Daoy (cell line): ENCODE results near the gene F5. TPM values are rescaled to one million over a fixed set of nuclear protein-coding genes. Genes with fewer than 3 reads are reported as not detected.
A peak's percentile ranks its signal among the peaks of the same experiment; 100 is the strongest.
"Not testable (repeated sequence)": the region's sequence is repeated elsewhere in the genome, so short reads cannot be mapped to it uniquely, and the experiment has no call there.

Source experiments
- DNase-seq: peaks from one replicate; pipeline ENCODE4 v3.0.0-alpha.2; 2015; ENCODE audit warnings: low read depth
- total RNA-seq: library from RNA; depleted of rRNA; stranded (reverse); fragments of >200 nt; shearing (Covaris generic); gene quantifications from 2 replicates; pipeline ENCODE4 v1.2.3, GENCODE V29; 2014

The F5 gene
- total RNA-seq, 1 experiment from 2014 or later: not detected

GRCh38 chr1:169511316-169512005 lies 74.8 kb downstream of the F5 start:
- peak; percentile 51 for DNase-seq

GRCh38 chr1:169510060-169510459 lies 76.2 kb downstream of the F5 start:
- DNase-seq: no peak

GRCh38 chr1:169509354-169509753 lies 76.9 kb downstream of the F5 start:
- DNase-seq: no peak

GRCh38 chr1:169508432-169509338 lies 77.6 kb downstream of the F5 start:
- no peak for DNase-seq

DNA sequence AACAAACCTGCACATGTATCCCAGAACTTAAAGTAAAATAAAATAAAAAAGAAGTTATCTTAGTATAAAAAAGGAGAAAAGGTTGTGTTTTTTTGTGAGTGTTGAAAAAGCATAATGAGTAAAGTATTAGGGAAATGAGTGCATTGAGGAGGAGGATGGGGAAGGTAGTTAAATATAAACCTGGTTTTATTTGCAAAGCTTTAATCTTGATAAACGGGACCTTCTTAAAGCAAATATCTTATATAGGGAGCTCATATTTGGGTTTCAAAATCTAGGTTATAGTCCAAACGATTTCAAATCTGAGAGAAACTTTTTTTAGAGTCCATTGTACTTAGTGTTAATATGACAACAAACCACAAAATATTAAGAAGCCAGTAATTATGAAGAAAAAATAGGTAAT lies 78.9 kb downstream of the F5 start:
- DNase-seq: no peak

DNA sequence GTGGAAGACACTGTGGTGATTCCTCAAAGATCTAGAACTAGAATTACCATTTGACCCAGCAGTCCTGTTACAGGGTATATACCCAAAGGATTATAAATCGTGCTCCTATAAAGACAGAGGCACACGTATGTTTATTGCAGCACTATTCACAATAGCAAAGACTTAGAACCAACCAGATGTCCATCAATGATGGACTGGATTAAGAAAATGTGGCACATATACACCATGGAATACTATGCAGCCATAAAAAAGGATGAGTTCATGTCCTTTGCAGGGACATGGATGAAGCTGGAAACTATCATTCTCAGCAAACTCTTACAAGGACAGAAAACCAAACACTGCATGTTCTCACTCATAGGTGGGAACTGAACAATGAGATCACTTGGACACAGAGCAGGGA lies 82.7 kb downstream of the F5 start:
- DNase-seq: not testable (repeated sequence)

GRCh38 chr1:169499807-169500206 lies 86.5 kb downstream of the F5 start:
- no peak for DNase-seq

GRCh38 chr1:169497317-169497716 lies 89.0 kb downstream of the F5 start:
- no peak for DNase-seq

- DNase-seq: no peak
Observed at GRCh38 chr1:169495916-169496315, 90.4 kb downstream of the F5 start.

DNA sequence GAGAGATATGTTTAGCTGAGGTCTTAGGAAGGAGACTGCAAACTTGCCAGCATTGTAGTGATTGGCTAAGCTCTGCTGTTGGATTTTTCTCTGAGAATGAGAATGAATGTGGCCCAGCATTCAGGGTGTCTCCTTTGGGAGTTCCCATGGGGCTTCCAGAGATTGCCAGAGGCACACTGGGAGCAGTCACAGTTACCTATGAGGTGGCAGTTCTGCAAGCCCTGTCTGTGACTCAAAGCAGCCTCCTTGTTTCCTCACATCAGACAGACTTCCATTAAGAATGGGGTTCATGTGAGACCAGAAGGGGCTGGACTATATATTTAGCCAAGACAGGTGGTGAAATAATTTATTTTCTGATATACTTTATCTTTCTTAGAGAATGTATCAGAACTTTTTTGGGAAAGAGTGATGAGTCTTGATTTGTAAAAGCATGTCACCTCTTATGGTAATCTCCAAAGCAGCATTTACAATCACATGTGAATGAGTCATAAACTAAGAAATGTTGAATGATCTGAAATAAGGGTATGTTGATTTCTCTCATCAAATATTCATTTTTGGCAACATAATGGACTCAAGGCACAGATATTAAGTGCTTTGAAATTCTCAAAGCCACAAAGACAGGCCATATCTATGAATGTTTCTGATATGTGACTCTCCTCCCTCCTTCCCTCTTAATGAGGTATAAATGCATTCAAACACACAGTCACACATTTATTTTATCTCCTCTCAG lies 91.1 kb downstream of the F5 start:
- DNase-seq: no peak

GRCh38 chr1:169494343-169494742 lies 91.9 kb downstream of the F5 start:
- DNase-seq: no peak

DNA sequence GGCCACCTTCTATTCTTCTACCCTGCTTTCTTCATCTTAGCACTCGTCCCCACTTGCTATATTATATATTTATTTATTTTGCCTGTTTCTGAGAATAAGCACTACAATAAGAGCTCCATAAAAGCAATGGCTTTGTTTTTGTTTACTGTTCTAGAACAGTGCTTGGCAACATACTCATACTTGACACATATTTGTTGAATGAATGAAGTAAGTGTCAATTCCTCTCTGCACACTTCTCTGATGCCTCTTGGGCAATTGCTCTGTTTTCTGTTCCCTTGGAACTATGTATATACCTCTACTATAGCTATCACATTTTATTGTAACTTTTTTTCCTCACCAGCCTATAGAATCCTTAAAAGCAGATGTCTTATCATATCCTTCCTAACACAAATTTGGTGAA lies 93.0 kb downstream of the F5 start:
- DNase-seq: no peak

DNA sequence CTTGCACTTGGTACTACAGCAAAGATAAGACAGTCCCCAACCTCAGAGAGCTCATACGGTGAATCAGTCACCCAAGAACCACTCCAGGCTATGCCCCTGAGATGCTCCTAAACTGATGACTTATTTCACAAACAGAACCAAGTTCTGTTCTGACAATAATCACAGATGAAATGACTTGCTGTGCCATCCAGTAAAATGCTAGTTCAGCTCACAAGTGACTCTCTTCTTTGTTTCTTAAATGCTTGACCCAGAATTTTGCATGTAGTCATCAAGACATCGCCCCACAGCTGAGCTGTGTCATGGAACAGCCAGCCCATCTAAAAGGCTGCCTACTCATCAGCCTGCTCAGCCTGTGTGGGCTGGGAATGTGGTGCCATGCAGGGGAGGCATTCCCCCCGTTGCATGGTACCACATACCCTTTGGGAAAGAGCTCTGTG lies 94.4 kb downstream of the F5 start:
- no peak for DNase-seq

- no peak for DNase-seq
Observed at GRCh38 chr1:169488157-169488556, 98.1 kb downstream of the F5 start.

- no peak for DNase-seq
Observed at GRCh38 chr1:169487561-169487960, 98.7 kb downstream of the F5 start.

DNA sequence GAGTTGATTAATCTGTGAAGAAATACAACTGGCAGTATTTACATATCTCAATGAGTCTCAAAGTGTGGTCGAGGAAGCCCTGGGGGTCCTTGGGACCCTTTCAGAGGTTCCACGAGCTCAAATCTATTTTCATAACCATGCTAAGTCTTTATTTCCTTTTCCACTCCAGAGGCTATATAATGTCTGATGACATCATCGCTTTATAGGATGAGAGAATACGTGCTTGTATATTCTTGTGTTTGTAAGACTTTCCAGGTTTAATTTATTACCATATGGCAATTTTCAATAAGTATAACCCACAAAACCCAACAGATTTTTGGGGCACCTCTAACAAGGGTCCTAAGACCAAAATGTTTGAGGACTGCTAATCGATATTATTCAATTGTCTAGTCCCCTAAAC lies 99.1 kb downstream of the F5 start:
- DNase-seq: no peak

- peak; percentile 38 for DNase-seq
Observed at GRCh38 chr1:169486281-169487051, 99.8 kb downstream of the F5 start.

DNA sequence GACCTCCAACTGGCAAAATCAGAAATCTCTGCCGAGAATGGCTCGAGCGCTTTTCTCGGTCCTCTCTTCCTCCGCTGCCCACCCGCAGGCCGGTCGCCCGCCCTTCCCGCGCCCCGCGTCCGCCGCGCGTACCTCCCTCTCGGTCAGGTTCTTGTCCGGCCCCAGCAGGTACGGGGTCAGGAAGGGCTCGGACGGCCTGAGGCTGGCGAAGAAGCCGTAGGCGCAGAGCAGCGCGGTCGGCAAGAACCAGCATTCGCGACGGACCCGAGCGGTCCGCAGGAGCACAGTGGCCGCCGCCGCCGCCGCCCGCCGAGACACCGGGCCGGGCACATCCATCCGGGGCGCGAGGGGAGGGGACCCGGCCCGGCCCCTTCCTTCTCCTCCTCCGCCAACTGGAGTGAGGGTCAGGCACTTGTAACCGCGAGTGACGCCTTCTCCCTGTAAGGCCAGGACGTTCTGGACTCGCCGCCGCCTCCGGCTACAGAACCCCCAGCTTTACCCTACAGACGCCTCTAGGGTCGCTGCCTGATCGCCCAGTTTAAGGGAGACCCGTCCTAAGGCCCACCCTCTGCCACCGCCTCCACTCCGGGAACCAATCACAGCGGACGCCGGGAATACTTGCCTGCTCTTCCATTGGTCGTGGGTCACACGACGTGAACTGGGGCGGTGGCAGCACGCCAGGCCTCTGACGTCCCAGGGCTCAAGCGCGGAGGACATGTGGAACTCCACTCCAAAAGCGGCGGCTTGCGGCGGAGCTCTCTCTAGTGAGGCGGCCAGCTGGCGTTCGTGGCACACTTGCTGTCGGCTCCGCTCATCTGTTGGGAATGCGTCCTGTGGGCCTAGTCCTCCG lies 100.6 kb downstream of the F5 start, which contains the start of gene SLC19A2:
Gene SLC19A2, minus strand, starts transcription at position 514 of the 850 bp plus-strand sequence. Its CDS starts 178 bp downstream, at position 336.
- DNase-seq: peak; percentile 100

DNA sequence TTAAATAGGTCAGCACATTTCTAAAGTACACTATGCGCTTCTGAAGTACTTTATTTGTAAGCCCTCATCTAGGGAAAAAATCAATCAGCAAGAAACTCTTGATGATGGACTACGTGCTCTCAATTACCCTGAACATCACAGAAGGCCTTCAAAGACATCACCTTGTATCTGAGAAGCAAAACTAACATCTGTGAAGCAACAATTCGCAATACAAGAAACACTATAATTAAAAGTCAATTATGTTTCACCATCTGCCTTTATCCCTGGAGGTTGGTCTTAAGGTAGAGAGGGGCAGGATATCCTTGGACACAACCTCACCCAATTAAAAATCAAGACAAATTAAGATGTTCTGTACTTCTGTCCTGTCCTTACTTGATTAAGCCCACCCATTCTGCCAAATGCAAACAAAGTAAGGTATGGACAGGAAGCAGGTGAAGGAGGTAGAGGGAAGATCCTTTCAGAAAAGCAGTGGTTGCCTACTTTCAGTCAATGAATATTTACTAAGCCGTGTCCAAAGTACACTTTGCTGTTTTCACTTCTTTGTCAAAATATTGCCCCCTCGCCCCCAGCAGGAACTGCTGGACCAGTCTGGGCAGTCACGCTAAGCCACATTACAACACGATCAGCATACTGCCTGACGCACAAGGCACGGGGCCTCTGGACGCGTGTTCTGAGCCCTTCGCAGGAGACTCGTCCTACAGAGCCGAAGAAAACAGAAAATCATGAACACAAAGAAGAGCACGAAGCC lies 101.4 kb downstream of the F5 start:
- DNase-seq: peak; percentile 65

- DNase-seq: no peak
Observed at GRCh38 chr1:169484101-169484500, 102.2 kb downstream of the F5 start.
